ENCODE data around the gene IZUMO1.

IZUMO1 gene

GRCh38 chr19:48756686-48757085 lies 10.0 kb upstream of the IZUMO1 start:
- no peak for ATAC-seq
- TF ChIP-seq SNAI2 (CRISPR knock-in tag; IDR thresholded peaks at IDR 0.05) (no peak), TOX (CRISPR knock-in tag; IDR thresholded peaks at IDR 0.05; ENCODE audit: borderline replicate concordance) (no peak), CREB5 (CRISPR knock-in tag; IDR thresholded peaks at IDR 0.05; ENCODE audit: low read depth) (no peak), ZC3H10 (CRISPR knock-in tag; IDR thresholded peaks at IDR 0.05) (no peak), CSRNP3 (CRISPR knock-in tag; IDR thresholded peaks at IDR 0.05) (no peak), TCF4 (CRISPR knock-in tag; IDR thresholded peaks at IDR 0.05; ENCODE audit: borderline replicate concordance) (no peak), RARB (CRISPR knock-in tag; IDR thresholded peaks at IDR 0.05) (no peak)

GRCh38 chr19:48756212-48756611 lies 9.5 kb upstream of the IZUMO1 start:
- ATAC-seq: no peak
- no peak for TF ChIP-seq CSRNP3 (CRISPR knock-in tag; IDR thresholded peaks at IDR 0.05)
- TF ChIP-seq RARB (CRISPR knock-in tag; IDR thresholded peaks at IDR 0.05): no peak
- TF ChIP-seq BACH2 (CRISPR knock-in tag; IDR thresholded peaks at IDR 0.05; ENCODE audit: borderline replicate concordance): no peak
- TF ChIP-seq ZNF8 (CRISPR knock-in tag; IDR thresholded peaks at IDR 0.05): no peak
- TF ChIP-seq TCF4 (CRISPR knock-in tag; IDR thresholded peaks at IDR 0.05; ENCODE audit: borderline replicate concordance): no peak
- TF ChIP-seq PATZ1 (CRISPR knock-in tag; IDR thresholded peaks at IDR 0.05; ENCODE audit: borderline replicate concordance): no peak
- no peak for TF ChIP-seq SNAI2 (CRISPR knock-in tag; IDR thresholded peaks at IDR 0.05)

- no peak for ATAC-seq
- no peak for TF ChIP-seq ZNF70 (CRISPR knock-in tag; IDR thresholded peaks at IDR 0.05)
- TF ChIP-seq POU6F1 (CRISPR knock-in tag; IDR thresholded peaks at IDR 0.05; ENCODE audit: borderline replicate concordance, low read depth): no peak
- TF ChIP-seq ZNF565 (CRISPR knock-in tag; conservative IDR thresholded peaks at IDR 0.05; ENCODE audit: low read depth): no peak
- TF ChIP-seq ZFP3 (CRISPR knock-in tag; IDR thresholded peaks at IDR 0.05): no peak
- TF ChIP-seq TSHZ2 (CRISPR knock-in tag; IDR thresholded peaks at IDR 0.05): no peak
- TF ChIP-seq ARNTL (CRISPR knock-in tag; IDR thresholded peaks at IDR 0.05; ENCODE audit: borderline replicate concordance, low read depth): no peak
- no peak for TF ChIP-seq RARB (CRISPR knock-in tag; IDR thresholded peaks at IDR 0.05)
- TF ChIP-seq ZC3H10 (CRISPR knock-in tag; IDR thresholded peaks at IDR 0.05): no peak
- no peak for TF ChIP-seq ESRRG (CRISPR knock-in tag; IDR thresholded peaks at IDR 0.05)
- TF ChIP-seq CREB5 (CRISPR knock-in tag; IDR thresholded peaks at IDR 0.05; ENCODE audit: low read depth): no peak
- no peak for TF ChIP-seq ISL1 (CRISPR knock-in tag; IDR thresholded peaks at IDR 0.05)
- no peak for TF ChIP-seq GLIS3 (CRISPR knock-in tag; IDR thresholded peaks at IDR 0.05)
- TF ChIP-seq PPARA (CRISPR knock-in tag; IDR thresholded peaks at IDR 0.05; ENCODE audit: borderline replicate concordance): no peak
- TF ChIP-seq PATZ1 (CRISPR knock-in tag; IDR thresholded peaks at IDR 0.05; ENCODE audit: borderline replicate concordance): no peak
- no peak for TF ChIP-seq ZNF8 (CRISPR knock-in tag; IDR thresholded peaks at IDR 0.05)
- TF ChIP-seq TOX (CRISPR knock-in tag; IDR thresholded peaks at IDR 0.05; ENCODE audit: borderline replicate concordance): no peak
- TF ChIP-seq BACH2 (CRISPR knock-in tag; IDR thresholded peaks at IDR 0.05; ENCODE audit: borderline replicate concordance): no peak
Observed at GRCh38 chr19:48755787-48756186, 9.1 kb upstream of the IZUMO1 start.

Data from SK-N-SH treated with all-trans-retinoic acid at 6 μM for 48 hours (cell line).